Muscle layer of duodenum (tissue), 2 donors: Measurements from ENCODE around the gene TARBP1.
"Not testable (repeated sequence)": the region's sequence is repeated elsewhere in the genome, so short reads cannot be mapped to it uniquely, and the experiment has no call there.

Experiments used
- H3K27ac ChIP-seq: one replicate; pipeline ENCODE4 v1.7.0; 2013; ENCODE audit warnings: mild to moderate bottlenecking, low read length
- H3K27me3 ChIP-seq: one replicate; pipeline ENCODE4 v1.7.0; 2013; ENCODE audit warnings: low read depth, mild to moderate bottlenecking, control low read depth, low read length
- H3K36me3 ChIP-seq, 2 donors: one replicate each; pipeline ENCODE4 v1.7.0; 2013; ENCODE audit warnings: low read length in 2 of 2, control low read depth in 1 of 2, mild to moderate bottlenecking in 1 of 2; ENCODE audit not compliant: insufficient read depth in 2 of 2, control insufficient read depth in 1 of 2
- H3K4me1 ChIP-seq, 2 donors: one replicate each; pipeline ENCODE4 v1.7.0; 2013; ENCODE audit warnings: low read length in 2 of 2, mild to moderate bottlenecking in 2 of 2, control low read depth in 1 of 2, moderate library complexity in 1 of 2; ENCODE audit not compliant: insufficient read depth in 2 of 2, control insufficient read depth in 1 of 2
- H3K4me3 ChIP-seq, 2 donors: one replicate each; pipeline ENCODE4 v1.7.0; 2013; ENCODE audit warnings: low read length in 2 of 2, low read depth in 1 of 2, mild to moderate bottlenecking in 1 of 2
- H3K9me3 ChIP-seq, 2 donors: one replicate each; pipeline ENCODE4 v1.7.0; 2013; ENCODE audit warnings: low read length in 2 of 2, control low read depth in 1 of 2, mild to moderate bottlenecking in 1 of 2; ENCODE audit not compliant: control insufficient read depth in 1 of 2
- donor health status: healthy.

TARBP1 gene

GRCh38 chr1:234518086-234518485, 39.1 kb upstream of the TARBP1 start:
- not testable (repeated sequence) for H3K9me3 ChIP-seq, H3K27ac ChIP-seq, H3K4me3 ChIP-seq, H3K27me3 ChIP-seq, H3K36me3 ChIP-seq
- H3K4me1 ChIP-seq, result peaks cover 14 to 15% of the 10 kb centered on the region in 2 donors

GRCh38 chr1:234517110-234517802, 38.3 kb upstream of the TARBP1 start:
- Histone ChIP-seq H3K27ac (no peak overlapping the region), H3K4me3 (no peak overlapping the region), H3K27me3 (no peaks in the 10 kb centered on the region), H3K4me1 (peaks cover 8 to 9% of the 10 kb centered on the region in 2 donors), H3K9me3 (no peaks in the 10 kb centered on the region), H3K36me3 (no peaks in the 10 kb centered on the region)

- Histone ChIP-seq H3K27me3 (no peaks in the 10 kb centered on the region), H3K9me3 (no peaks in the 10 kb centered on the region), H3K4me3 (no peak overlapping the region), H3K4me1 (peaks cover 8 to 9% of the 10 kb centered on the region in 2 donors), H3K36me3 (no peaks in the 10 kb centered on the region), H3K27ac (no peak overlapping the region)
These were observed 36.9 kb upstream of the TARBP1 start for GRCh38 chr1:234515821-234516241.

- Histone ChIP-seq H3K4me1 (peaks cover 8 to 9% of the 10 kb centered on the region in 2 donors), H3K27me3 (no peaks in the 10 kb centered on the region), H3K27ac (no peak overlapping the region), H3K9me3 (no peaks in the 10 kb centered on the region), H3K36me3 (no peaks in the 10 kb centered on the region), H3K4me3 (no peak overlapping the region)
These were observed 36.4 kb upstream of the TARBP1 start for GRCh38 chr1:234515411-234515810.

GRCh38 chr1:234512451-234512861, 33.5 kb upstream of the TARBP1 start:
- no peak overlapping the region for H3K4me3 ChIP-seq
- H3K27me3 ChIP-seq, result no peaks in the 10 kb centered on the region
- H3K9me3 ChIP-seq, result no peaks in the 10 kb centered on the region
- H3K27ac ChIP-seq, result no peak overlapping the region
- no peaks in the 10 kb centered on the region for H3K36me3 ChIP-seq
- H3K4me1 ChIP-seq, result peaks cover 8 to 9% of the 10 kb centered on the region in 2 donors

GRCh38 chr1:234509457-234510328, 30.7 kb upstream of the TARBP1 start:
- Histone ChIP-seq H3K27me3 (no peaks in the 10 kb centered on the region), H3K36me3 (no peaks in the 10 kb centered on the region)

GRCh38 chr1:234507626-234508387, 28.8 kb upstream of the TARBP1 start:
- peaks cover 0 to 3% of the 10 kb centered on the region in 2 donors for H3K4me1 ChIP-seq
- H3K4me3 ChIP-seq, result no peak overlapping the region
- no peaks in the 10 kb centered on the region for H3K27me3 ChIP-seq
- no peaks in the 10 kb centered on the region for H3K9me3 ChIP-seq
- no peaks in the 10 kb centered on the region for H3K36me3 ChIP-seq
- H3K27ac ChIP-seq, result no peak overlapping the region

More at GRCh38 chr1:234509457-234510328, 30.7 kb upstream of the TARBP1 start:
- H3K9me3 ChIP-seq, result no peaks in the 10 kb centered on the region
- no peaks in the 10 kb centered on the region for H3K4me1 ChIP-seq
- no peak overlapping the region for H3K27ac ChIP-seq
- H3K4me3 ChIP-seq, result no peak overlapping the region

- peaks cover 0 to 3% of the 10 kb centered on the region in 2 donors for H3K4me1 ChIP-seq
- no peaks in the 10 kb centered on the region for H3K9me3 ChIP-seq
- H3K36me3 ChIP-seq, result no peaks in the 10 kb centered on the region
- H3K27ac ChIP-seq, result no peak overlapping the region
- H3K27me3 ChIP-seq, result no peaks in the 10 kb centered on the region
- no peak overlapping the region for H3K4me3 ChIP-seq
These were observed 28.1 kb upstream of the TARBP1 start for GRCh38 chr1:234507089-234507488.

- no peaks in the 10 kb centered on the region for H3K9me3 ChIP-seq
- H3K4me3 ChIP-seq, result no peak overlapping the region
- no peaks in the 10 kb centered on the region for H3K27me3 ChIP-seq
- H3K27ac ChIP-seq, result no peak overlapping the region
- H3K4me1 ChIP-seq, result peaks cover 3 to 4% of the 10 kb centered on the region in 2 donors
- H3K36me3 ChIP-seq, result no peaks in the 10 kb centered on the region
These were observed 26.8 kb upstream of the TARBP1 start for GRCh38 chr1:234505769-234506102.

GRCh38 chr1:234504969-234505768, 26.2 kb upstream of the TARBP1 start:
- H3K27ac ChIP-seq, result no peak overlapping the region
- no peaks in the 10 kb centered on the region for H3K27me3 ChIP-seq
- no peak overlapping the region for H3K4me3 ChIP-seq
- no peaks in the 10 kb centered on the region for H3K36me3 ChIP-seq
- H3K4me1 ChIP-seq, result peaks cover 3 to 9% of the 10 kb centered on the region in 2 donors
- no peaks in the 10 kb centered on the region for H3K9me3 ChIP-seq
